GM19043 (cell line): ENCODE measurements around the gene SPAG16.

Experiments
- ATAC-seq: cut with Tn5 transposase; IDR thresholded peaks from one replicate; pipeline ENCODE4 v1.9.1; 2021; ENCODE audit warnings: low read depth; ENCODE audit not compliant: unreplicated experiment

Gene SPAG16

GRCh38 chr2:213787869-213788268 lies 503.6 kb downstream of the SPAG16 start:
- no peak for ATAC-seq

GRCh38 chr2:213789940-213790339 lies 505.7 kb downstream of the SPAG16 start:
- ATAC-seq = no peak

DNA sequence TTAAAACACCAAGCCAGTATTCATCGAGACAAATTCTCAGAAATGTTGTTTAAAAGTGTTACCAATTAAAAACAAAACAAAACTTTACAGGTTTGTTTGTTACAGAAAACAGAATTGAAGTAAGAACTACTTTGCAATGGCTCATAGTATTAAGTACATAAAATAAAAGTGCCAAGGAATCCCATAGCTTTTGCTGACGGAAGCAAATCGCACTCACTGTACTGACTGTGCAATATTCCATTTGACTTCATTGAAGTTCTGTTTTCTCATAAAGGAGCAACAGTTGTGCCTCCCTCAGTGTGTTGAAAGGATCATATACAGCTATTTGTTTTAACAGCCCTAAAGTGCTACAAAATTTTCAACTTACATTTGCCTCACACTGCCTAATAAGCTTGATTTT lies 507.8 kb downstream of the SPAG16 start:
- ATAC-seq = no peak

- no peak for ATAC-seq
Observed at GRCh38 chr2:213806125-213806726, 522.0 kb downstream of the SPAG16 start.

DNA sequence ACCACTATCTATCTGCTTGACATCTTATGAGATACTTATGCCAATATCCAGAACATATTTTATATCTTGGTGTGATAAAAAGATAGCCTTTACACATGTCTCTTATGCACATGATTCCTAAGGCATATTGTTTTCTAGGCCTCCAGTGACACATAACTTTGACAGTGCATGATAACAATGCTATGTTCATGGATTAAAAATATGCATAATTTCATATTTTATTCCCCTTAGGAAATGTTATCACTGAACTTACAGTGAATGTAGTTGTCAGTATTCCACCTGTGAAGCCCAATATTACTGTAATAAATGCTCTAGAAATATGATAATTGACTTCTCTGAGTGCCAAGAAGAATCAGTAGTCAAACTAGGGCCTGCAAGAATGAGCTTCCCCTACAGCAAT lies 532.3 kb downstream of the SPAG16 start:
- ATAC-seq = no peak

DNA sequence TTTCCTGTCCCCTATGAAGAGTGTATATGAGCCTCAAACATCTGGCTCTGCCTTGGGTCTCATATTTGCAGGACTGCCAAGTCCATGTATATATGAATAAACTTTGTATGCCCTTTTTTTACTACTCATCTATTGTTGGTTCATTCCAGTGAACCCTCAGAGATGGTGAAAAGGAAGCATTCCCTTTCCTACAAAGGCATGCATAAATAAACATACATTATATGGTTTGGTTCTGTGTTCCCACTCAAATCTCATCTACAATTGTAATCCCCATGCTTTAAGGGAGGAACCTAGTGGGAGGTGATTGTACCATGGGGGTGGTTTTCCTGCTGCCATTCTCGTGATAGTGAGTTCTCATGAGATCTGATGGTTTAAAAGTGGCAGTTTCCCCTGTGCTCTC lies 534.2 kb downstream of the SPAG16 start:
- no peak for ATAC-seq

- ATAC-seq = no peak
Observed at GRCh38 chr2:213834331-213834730, 550.1 kb downstream of the SPAG16 start.

GRCh38 chr2:213834746-213835145 lies 550.5 kb downstream of the SPAG16 start:
- ATAC-seq = no peak

DNA sequence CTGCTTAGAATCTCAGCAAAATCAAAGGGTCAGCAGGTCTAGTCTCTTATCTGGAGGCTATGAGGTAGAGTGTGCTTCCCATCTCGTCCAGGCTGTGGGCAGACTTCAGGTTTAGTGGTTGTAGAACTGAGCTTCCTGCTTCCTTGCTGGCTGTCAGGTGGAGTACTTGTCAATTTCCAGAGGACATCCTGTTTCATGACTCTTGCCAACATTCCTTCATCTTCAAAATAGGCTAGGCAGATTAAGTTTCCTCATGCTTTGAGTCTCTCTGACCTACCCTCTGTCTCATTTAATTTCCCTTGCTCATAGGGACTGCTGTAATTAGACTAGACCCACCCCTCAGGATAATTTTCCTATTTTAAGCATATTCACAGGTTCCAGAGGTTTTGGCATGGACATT lies 562.6 kb downstream of the SPAG16 start:
- ATAC-seq = no peak

DNA sequence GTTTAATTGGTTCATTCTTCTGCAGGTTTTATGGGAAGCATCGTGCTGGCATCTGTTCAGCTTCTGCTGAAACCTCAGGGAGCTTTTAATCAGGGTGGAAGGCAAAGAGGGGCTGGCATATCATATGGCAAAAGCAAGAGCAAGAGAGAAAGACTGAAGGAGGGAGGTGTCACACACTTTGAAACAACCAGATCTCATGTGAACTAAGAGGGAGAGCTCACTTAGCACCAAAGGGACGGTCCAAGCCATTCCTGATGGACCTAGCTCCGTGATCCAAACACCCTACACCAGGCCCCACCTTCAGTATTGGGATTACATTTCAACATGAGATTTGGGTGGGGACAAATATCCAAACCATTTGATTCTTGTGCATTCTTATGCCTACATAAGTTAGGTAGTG lies 563.1 kb downstream of the SPAG16 start:
- no peak for ATAC-seq

DNA sequence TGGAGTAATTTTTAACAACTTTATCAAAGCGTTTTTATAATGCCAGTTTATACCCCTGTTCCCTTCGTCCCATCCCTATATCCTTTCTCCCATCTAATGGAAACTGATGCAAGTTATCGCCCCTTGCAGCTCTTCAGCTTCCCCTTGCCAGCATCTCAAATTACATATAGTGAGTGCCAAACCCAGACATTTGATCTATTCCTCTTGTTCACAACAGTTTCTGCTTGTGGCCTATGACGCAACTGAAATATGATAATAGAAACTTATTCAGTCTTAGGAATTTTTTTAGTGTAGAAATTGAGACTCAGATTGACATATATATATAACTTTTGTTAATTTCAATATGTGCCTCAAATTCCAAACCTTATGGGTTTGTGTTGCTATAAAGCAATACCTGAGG lies 564.4 kb downstream of the SPAG16 start:
- no peak for ATAC-seq

- ATAC-seq = no peak
Observed at GRCh38 chr2:213861638-213862037, 577.4 kb downstream of the SPAG16 start.

DNA sequence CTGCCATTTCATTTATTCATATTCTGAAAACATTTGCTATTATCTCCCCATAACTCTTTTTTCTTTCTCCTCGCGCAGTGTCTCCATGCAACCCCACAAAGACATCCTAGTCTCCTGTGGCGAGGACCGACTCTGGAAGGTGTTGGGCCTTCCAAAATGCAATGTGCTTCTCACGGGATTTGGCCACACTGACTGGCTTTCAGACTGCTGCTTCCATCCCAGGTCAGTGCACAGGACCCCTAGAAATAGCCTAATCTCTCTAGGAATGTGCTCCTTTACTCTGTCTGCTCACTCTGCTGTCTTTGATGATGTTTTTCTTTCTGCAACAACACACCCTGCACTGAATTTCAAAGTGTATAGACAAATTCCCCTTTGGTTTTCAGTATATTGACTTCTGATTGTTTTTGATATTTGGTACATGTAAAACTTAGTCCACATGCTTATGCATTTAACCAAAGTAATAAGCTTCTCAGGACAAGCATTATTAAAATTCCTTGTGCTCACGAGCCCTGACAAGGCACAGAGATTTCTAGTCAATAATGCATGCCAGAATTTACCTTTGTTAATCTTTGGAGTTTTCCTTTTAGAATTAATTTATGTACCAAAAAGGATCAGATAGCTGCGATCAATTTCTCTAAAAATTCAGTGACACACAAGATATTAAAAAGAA lies 578.3 kb downstream of the SPAG16 start:
- no peak for ATAC-seq

DNA sequence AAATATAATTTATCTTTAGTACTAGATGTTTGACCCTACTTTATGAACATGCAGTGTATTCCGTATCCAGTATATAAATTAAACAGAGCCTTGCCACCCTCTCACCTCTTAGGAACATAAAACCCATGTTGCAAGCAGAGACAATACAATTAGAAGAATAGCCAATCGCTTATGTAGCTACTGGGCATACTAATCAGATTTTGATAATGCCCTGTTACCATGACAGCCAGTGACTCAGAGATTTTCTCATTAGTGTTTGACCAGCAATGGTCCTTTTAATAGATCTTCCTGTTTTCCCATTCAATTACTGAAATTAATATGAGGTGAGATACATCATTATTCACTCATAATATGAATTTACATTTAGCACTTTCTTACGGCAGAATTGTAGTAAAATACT lies 579.3 kb downstream of the SPAG16 start:
- no peak for ATAC-seq

DNA sequence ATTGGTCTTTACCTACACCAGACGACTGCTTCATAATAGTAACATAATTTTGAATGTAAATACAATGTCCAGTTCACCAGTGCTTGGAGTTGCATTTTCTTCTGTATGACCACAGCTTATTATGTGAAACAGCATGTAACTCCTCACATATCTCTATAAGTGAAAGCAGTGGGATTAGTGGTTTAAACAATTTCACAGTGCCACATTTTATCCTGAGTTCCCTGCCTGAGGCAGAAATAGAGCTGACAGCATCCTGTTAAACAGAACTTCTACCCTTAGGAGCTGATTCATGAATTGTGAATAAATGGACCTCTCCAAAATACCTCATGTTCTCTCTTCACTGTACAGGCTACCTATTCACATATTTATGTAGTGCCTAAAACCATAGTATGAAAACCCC lies 584.3 kb downstream of the SPAG16 start:
- no peak for ATAC-seq

GRCh38 chr2:213885485-213885884 lies 601.2 kb downstream of the SPAG16 start:
- ATAC-seq = no peak

DNA sequence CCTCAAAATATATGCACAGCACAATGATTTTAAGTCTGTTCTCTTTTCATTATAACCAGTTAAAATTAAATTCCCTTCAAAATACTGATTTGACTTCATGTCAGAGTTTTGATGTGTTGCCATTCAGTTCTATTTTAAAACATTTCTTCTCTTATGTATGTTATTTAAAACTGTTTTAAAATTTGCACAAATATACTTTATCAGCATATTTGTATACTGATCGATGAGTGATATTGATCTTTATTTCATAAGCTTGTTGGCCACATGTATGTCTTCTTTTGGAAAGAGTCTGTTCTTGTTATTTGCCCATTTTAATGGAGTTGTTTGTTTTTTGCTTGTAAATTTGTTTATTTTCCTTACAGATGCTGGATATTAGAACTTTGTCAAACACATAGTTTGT lies 630.2 kb downstream of the SPAG16 start:
- ATAC-seq = no peak

- no peak for ATAC-seq
Observed at GRCh38 chr2:213920014-213920413, 635.8 kb downstream of the SPAG16 start.

GRCh38 chr2:213923543-213923942 lies 639.3 kb downstream of the SPAG16 start:
- ATAC-seq = no peak

- ATAC-seq = peak; percentile 93
Observed at GRCh38 chr2:213934560-213934959, 650.3 kb downstream of the SPAG16 start.

- no peak for ATAC-seq
Observed at GRCh38 chr2:213958086-213958485, 673.8 kb downstream of the SPAG16 start.

DNA sequence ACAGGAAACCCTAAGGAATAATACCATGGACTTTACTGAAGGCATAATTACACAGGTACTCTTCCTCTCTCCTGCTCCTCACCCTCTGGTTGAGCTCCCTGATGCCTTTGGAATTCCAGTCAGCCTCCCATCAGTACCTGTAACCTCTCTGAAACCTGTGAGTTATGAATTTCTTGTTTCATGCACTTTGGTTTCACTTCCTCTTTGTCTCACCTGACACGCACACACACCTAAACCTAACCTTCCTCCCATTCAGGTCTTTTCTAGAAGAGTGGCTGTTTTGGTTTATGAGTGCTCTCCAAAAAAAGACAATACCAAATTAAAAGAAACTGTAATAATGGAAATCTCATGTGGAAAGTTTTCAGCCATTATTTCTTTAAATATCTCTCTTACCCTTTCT lies 675.3 kb downstream of the SPAG16 start:
- no peak for ATAC-seq

GRCh38 chr2:213971536-213971935 lies 687.3 kb downstream of the SPAG16 start:
- no peak for ATAC-seq
